Ovary (tissue), 3 donors: ENCODE results near the gene PUS1.

ENCODE experiments used
- CTCF ChIP-seq, 3 donors: fragments of 450-650 bp in 2 of 3; fragments of 200-600 bp in 1 of 3; IDR thresholded peaks; one replicate each; pipeline versions ENCODE4 v1.5.1 to v1.8.0; 2016 to 2022; ENCODE audit warnings: antibody characterized with exemption in 3 of 3, mild to moderate bottlenecking in 1 of 3
- POLR2A ChIP-seq: fragments of 450-650 bp; IDR thresholded peaks from one replicate; pipeline ENCODE4 v1.6.1; 2017; ENCODE audit warnings: antibody characterized with exemption, mild to moderate bottlenecking, moderate library complexity
- donor health status: DM: no; HTN: no; CAD: no.

GRCh38 chr12:131909081-131909751 lies 19.9 kb upstream of the PUS1 start:
- TF ChIP-seq CTCF (IDR thresholded peaks at IDR 0.05), result no peak
- no peak for TF ChIP-seq POLR2A
